Fibroblast of skin of back (primary cell): Measurements from ENCODE around the gene ATP2A1.
"Not testable (repeated sequence)": the region's sequence is repeated elsewhere in the genome, so short reads cannot be mapped to it uniquely, and the experiment has no call there.

ENCODE experiments used
- DNase-seq: peaks from one replicate; pipeline ENCODE4 v3.0.0-alpha.2; 2013

ATP2A1 gene

DNA sequence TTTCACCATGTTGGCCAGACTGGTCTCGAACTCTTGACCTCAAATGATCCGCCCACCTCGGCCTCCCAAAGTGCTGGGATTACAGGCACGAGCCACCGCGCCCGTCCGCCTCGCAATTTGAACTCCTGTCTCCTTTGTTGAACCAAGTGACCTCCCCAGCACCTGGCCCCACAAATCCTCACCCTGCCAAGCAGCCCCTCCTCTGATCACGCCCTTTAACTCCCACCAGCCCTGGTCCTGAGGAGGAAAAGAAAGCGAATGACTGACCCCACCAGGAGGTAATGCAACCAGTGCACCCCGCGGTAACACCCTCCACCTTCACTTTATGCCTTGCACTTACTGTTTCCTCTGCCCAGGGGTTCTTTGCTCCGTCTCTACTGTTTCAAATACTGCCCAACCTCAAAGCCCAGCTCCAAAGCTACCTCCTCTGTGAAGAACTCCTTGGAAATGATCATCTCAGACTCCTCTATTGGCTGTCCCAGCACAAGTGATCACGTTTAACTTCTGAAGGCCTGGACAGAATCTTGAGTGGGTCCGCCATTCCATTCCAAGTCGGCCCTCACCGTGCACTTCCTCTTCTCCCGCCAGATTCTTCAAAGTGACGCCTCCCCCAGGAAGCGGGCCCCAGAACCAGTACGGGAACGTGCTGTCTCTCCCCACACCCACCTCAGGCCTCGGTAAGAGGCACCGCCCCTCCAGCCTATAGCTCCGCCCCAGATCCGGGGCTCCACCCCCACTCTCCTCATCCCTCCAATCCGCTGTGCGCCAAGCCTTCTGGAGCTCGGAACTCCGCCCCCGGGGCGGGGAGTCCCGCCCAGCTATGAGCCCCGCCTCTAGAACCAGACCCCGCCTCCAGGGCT, 57.9 kb downstream of the ATP2A1 start:
- DNase-seq: peak; percentile 71

DNA sequence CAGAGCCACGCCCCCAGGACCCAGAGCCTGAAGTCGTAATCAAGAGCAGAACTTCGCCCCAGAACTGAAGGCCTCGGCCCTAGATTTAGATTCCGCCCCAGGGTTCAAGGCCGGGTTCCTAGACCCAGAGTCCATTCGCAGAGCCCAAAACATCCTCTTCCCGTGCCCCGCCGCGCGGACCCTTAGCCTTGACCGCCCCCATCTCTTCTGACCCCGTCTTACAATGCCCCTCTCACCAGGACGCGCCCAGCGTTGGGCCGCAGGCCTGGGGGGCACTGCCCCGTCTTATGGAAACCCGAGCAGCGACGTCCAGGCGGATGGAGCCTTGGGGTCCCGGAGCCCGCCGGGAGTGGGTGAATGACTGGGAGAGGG, 58.5 kb downstream of the ATP2A1 start:
- no peak for DNase-seq

GRCh38 chr16:28937222-28937876, 59.1 kb downstream of the ATP2A1 start:
- no peak for DNase-seq

- no peak for DNase-seq
Observed at GRCh38 chr16:28938721-28939120, 60.4 kb downstream of the ATP2A1 start.

GRCh38 chr16:28939825-28940224, 61.5 kb downstream of the ATP2A1 start:
- DNase-seq: not testable (repeated sequence)

GRCh38 chr16:28943281-28943680, 65.0 kb downstream of the ATP2A1 start:
- DNase-seq: no peak

DNA sequence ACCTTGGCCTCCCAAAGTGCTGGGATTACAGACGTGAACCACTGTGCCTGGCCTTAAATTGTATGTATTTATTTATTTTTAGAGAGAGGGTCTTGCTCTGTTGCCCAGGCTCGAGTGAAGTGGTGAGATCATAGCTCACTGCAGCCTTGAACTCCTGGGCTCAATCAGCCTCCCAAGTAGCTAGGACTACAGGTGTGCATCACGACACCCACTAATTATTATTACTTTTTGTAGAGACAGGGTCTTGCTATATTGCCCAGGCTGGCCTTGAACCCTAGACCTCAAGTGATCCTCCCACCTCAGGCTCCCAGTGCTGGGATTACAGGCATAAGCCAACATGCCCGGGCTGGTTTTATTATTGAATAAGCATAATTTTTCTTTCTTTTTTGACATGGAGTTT, 68.4 kb downstream of the ATP2A1 start:
- no peak for DNase-seq

GRCh38 chr16:28950648-28951409, 72.5 kb downstream of the ATP2A1 start, which contains the start of gene NFATC2IP:
NFATC2IP (plus strand) TSS chr16:28950937; CDS start chr16:28951012, 75 bp downstream.
- DNase-seq: peak; percentile 100

- peak; percentile 23 for DNase-seq
Observed at GRCh38 chr16:28951410-28951943, 73.2 kb downstream of the ATP2A1 start.
